GM23338 (cell line): Measurements from ENCODE around the gene KLHL25.
A peak's percentile ranks its signal among the peaks of the same experiment; 100 is the strongest.

ENCODE experiments used
- CREB1 ChIP-seq: fragments of 250-450 bp; sonication (Bioruptor Pico); IDR thresholded peaks from 2 replicates; pipeline ENCODE4 v1.5.0; 2020; ENCODE audit warnings: low read depth, mild to moderate bottlenecking, moderate library complexity
- CTCF ChIP-seq, 2 experiments: fragments of 200-600 bp in 1 of 2; sonication (generic) in 1 of 2; conservative IDR thresholded peaks; 2 replicates each; pipeline versions ENCODE4 v1.5.1 to v1.6.1; 2016 to 2017; ENCODE audit warnings: antibody characterized with exemption in 2 of 2, low read depth in 2 of 2, mild to moderate bottlenecking in 2 of 2, moderate library complexity in 1 of 2
- ETS1 ChIP-seq: IDR thresholded peaks from 2 replicates; pipeline ENCODE4 v1.6.1; 2016; ENCODE audit warnings: antibody characterized with exemption
- EZH2 ChIP-seq: fragments of 200-600 bp; sonication (generic); IDR thresholded peaks from one replicate; pipeline ENCODE4 v1.8.0; 2017; ENCODE audit warnings: antibody characterized with exemption, mild to moderate bottlenecking, low read depth; ENCODE audit not compliant: unreplicated experiment
- EZH2phosphoT487 ChIP-seq: fragments of 200-600 bp; sonication (generic); IDR thresholded peaks from one replicate; pipeline ENCODE4 v1.8.1; 2018; ENCODE audit warnings: antibody characterized with exemption; ENCODE audit not compliant: unreplicated experiment
- JUNB ChIP-seq: IDR thresholded peaks from one replicate; pipeline ENCODE4 v1.6.1; 2016; ENCODE audit warnings: antibody characterized with exemption; ENCODE audit not compliant: unreplicated experiment
- NANOG ChIP-seq: IDR thresholded peaks from 2 replicates; pipeline ENCODE4 v1.6.1; 2016; ENCODE audit warnings: antibody characterized with exemption, borderline replicate concordance
- POLR2AphosphoS5 ChIP-seq: IDR thresholded peaks from 2 replicates; pipeline ENCODE4 v1.6.1; 2016; ENCODE audit warnings: antibody characterized with exemption, low read depth
- REST ChIP-seq: IDR thresholded peaks from one replicate; pipeline ENCODE4 v1.6.1; 2018; ENCODE audit warnings: antibody characterized with exemption; ENCODE audit not compliant: unreplicated experiment
- ZNF331 ChIP-seq: fragments of 250-450 bp; sonication (Bioruptor Pico); IDR thresholded peaks from 2 replicates; pipeline ENCODE4 v1.5.0; 2020; ENCODE audit warnings: low read depth, mild to moderate bottlenecking, moderate library complexity

GRCh38 chr15:85800478-85801123 is 5.9 kb upstream of the KLHL25 start:
- TF ChIP-seq EZH2phosphoT487 (no peak), CTCF (conservative IDR thresholded peaks at IDR 0.05; ENCODE audit: low read depth in 2 of 2) (0 out of 4 replicates have a peak, but pooled peaks of 1 of the 2 experiments have one; percentile 22), POLR2AphosphoS5 (no peak), NANOG (no peak), EZH2 (no peak), REST (no peak), CREB1 (CRISPR knock-in tag) (no peak), ZNF331 (no peak), ETS1 (no peak), JUNB (no peak)
